GM18907 (cell line): ENCODE measurements around the gene SCP2.
"Not testable (repeated sequence)": the region's sequence is repeated elsewhere in the genome, so short reads cannot be mapped to it uniquely, and the experiment has no call there.

ENCODE experiments used
- ATAC-seq: cut with Tn5 transposase; IDR thresholded peaks from one replicate; pipeline ENCODE4 v1.9.1; 2021; ENCODE audit warnings: mild to moderate bottlenecking, moderate library complexity; ENCODE audit not compliant: unreplicated experiment

Gene SCP2

GRCh38 chr1:52916241-52916975, 10.7 kb upstream of the SCP2 start:
- no peak for ATAC-seq

DNA sequence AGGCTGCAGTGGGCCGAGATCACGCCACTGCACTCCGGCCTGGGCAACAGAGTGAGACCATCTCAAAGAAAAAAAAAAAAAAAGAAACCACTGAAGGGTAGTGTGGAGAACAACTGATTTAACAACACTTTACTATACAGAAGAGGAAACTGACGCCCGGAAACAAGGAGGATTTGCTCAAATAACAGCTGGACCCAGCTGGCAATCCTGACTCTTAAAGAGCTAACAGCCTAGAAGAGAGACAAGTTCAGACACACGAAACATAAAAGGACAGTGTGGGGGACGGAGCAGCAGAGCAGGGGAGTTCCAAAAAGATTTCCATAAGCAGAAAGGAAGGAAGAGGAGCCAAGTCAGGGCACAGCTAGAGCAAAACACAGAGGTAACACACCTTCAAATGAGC, 9.9 kb upstream of the SCP2 start:
- ATAC-seq = no peak

- no peak for ATAC-seq
These were observed 9.5 kb upstream of the SCP2 start for GRCh38 chr1:52917581-52917980.

- no peak for ATAC-seq
These were observed 8.9 kb upstream of the SCP2 start for GRCh38 chr1:52918201-52918600.

DNA sequence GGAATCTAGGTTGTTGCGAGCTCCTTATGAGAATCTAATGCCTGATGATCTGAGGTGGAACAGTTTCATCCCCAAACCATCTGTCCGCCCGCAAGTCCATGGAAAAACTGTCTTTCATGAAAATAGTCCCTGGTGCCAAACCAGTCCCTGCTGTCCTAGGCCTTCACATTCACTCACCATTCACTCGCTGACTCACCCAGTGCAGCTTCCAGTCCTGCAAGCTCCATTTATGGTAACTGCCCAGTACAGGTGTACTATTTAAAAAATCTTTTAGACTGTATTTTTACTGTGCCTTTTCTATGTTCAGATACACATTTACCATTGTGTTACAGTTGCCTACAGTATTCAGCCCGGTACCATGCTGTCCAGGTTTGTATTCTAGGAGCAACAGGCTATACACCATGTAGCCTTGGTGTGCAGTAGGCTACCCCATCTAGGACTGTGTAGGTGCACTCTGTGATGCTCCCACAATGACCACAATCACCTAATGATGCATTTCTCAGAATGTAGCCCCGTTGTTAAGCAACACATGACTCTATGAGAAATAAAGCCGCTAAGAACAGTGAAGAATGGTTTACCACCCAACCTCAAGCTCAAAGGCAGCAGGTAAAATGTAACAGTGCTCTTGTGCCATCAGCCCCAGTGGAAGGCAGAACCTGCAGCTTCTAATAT, 7.9 kb upstream of the SCP2 start:
- ATAC-seq = no peak

DNA sequence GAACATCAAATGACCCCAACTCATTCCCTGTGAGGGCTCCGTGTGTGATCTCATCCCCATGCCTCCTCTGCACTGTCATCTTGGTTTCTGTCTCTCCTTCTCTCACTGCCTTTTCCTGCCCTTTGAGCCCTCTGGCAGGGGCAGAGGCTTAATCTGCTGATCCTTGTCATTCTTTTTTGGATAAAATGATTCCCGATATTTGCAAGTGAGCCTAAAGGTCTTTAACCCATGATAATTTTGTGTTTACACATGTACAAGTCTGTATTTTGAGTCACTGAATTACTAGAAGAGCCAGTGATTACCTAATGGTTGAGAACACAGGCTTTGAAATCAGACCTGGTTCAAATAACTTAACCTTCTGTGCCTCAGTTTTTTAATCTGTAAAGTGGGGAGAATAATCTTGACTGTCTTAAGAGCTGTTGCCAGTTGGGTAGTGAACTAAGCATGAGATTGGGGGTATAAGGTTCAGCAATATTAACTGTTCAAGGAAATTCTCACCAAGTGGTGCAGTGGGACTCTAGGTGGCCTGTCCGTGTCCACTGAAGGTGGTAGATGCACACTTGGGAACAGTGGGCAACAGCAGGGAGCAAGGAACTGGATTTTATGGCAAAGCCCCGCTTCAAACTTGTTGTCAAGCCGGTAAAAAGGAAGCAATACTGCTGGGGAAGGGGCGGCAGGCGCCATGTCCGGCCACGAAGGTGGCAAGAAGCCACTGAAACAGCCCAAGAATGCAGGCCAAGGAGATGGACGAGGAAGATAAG, 7.2 kb upstream of the SCP2 start:
- no peak for ATAC-seq

DNA sequence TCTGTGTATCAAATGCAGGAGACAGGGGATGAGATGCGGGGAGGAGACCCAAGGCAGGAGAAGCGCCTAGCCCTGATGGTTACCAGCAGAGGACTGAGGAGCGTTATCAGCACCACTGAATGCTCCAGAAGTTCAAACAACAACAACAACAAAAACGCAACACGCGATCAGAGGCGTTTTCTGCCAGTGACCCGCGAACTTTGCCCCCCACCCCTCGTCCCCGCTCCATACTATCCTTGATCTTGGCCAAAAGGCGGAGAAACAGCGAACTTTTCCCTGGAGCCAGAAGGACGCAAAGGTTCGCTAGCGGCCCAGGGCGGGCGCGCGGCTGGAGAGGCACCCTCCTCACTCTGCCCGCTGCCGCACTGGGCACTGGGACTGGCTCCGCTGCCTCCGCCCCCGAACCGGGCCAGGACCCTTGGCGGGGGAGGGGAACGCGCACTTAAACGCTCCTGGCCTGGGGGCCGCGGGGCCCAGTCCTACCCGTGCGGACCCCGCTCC, 6.2 kb upstream of the SCP2 start:
- no peak for ATAC-seq

DNA sequence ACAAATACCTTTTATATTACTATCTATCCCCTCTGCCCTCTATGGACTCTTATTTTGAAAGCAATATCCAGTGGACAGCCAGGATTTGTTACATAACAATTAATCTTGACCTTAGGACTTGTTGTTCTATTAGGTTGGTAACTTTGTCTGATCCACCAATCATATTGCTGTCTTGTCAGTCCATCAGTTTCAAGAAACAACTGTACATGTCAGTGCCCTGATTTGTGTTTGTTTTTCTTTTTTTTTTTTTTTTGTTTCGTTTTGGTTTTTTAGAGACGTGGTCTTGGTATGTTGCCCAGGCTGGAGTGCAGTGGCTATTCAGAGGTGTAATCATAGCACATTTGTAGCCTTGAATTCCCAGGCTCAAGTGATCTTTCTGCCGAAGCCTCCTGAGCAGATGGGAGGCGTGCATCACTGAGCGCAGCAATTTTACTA, 1.5 kb upstream of the SCP2 start:
- no peak for ATAC-seq

DNA sequence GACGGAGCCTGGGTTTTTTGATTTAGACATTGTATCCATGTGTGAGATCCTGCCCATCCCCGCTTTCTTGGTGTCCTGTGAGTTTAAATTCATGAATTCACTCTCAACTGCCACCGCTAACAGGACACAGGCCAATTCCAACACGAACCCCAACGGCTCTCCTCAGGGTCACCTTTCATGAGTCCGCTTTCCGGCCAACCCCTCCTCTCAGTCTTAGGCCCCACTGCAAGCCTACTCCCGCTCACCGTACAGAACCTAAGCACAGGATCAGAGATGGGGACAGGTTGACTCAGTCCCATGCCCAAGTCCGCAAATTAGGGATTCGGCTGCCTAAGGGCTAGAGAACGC, 238 bp upstream of the SCP2 start:
- no peak for ATAC-seq

DNA sequence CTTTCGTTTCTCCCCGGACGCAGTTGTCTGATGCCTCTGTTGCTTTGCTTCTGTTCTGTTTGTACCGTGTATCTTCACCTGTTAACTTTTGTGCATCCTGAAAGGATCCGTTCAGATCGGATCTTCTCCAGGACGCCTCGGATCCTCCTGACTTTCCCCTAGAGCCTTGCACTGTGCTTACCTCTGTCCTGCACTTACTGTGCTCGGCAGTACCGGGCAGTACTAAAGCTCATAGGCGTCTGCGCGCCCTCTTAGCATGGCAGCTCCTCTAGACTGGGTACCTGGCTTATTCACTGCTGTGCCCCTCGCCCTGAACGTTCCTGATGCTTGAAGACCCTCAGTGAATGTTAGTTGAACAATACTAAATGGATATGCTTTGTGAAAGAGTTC, 934 bp downstream of the SCP2 start:
- ATAC-seq = no peak

DNA sequence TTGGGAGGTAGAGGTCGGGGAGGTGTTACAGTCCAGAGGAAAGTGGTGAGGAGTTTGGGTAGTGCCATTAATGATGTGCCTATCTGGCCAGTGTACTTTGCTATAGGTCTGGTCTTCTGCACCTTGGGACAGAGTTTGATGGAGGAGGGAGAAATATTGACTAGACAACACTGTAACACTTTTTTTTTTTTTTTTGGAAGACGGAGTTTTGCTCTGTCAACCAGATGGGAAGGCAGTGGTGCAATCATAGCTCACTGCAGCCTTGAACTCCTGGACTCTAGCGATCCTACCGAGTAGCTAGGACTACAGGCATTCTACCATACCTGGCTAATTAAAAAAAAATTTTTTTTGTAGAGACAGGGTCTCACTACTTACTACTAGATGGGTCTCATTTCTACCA, 1.9 kb downstream of the SCP2 start:
- ATAC-seq = no peak

- ATAC-seq = no peak
These were observed 10.5 kb downstream of the SCP2 start for GRCh38 chr1:52937433-52938182.

DNA sequence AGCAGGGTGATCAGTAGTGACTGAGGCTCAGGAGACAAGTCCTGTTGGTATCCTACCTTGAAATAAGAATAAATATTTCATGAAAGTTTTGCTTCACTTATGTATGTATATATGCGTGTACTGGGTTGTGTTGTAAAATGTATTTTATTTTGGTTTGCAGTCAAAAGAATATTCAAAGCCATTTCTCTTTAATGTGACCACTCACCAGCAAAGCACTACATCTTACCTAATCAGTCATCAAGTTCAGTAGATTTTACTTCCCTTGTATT, 11.0 kb downstream of the SCP2 start:
- ATAC-seq = no peak

DNA sequence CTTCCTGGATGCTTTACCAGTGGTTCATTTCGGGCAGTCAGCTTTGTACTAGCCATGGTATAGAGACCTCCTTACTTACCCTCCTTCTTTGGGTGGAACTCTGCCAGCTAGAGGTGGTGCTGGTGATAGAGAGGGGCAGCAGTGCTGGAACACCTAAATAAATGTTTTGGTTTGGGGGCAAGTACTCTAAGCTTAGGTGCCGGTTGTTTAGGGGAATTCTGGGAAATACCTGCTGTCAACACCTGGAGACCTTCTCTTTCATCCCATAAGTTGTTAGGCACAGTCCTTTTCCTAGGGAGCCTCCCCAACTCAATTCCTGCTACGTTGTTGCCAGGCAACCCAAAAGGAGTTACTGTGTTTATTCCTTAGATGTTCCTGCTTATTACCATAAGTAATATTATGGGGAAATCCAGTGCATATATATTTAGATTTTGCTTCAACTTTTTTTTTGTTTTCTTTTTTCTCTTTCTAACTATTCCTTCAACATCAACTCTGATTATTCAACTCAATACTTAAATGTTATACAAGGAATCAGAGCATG, 16.9 kb downstream of the SCP2 start:
- no peak for ATAC-seq

DNA sequence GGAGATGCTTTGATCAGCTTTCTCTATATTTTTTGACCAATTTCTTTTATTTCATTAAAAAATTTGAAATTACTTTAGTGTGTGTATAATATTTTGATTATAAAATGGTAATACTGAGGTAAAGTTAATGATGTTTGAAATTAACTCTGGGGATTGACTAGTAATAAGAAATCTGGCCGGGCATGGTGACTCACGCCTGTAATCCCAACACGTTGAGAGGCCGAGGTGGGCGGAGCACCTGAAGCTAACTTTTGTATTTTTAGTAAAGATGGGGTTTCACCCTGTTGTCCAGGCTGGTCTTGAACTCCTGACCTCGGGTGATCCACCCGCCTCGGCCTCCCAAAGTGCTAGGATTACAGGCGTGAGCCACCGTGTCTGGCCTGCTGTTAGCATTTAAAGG, 17.5 kb downstream of the SCP2 start:
- no peak for ATAC-seq

DNA sequence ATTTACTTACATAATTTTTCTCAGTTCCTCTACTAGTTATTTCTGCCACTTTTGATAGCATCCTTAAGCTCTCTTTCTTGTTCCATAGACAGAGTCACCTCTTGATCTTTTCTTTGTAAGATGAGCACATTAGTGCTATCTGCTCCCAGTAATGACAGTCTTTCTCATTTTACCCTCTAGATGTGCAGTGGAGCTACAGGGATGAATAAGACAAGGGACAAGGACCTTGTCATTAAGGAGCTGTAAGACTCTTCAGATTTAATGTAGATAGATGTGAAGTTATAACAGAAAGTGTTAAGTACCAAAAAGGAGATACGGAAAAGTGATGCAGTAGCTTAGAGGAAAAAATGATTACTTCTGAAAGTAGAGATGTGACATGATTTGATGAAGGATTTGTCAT, 20.4 kb downstream of the SCP2 start:
- no peak for ATAC-seq

DNA sequence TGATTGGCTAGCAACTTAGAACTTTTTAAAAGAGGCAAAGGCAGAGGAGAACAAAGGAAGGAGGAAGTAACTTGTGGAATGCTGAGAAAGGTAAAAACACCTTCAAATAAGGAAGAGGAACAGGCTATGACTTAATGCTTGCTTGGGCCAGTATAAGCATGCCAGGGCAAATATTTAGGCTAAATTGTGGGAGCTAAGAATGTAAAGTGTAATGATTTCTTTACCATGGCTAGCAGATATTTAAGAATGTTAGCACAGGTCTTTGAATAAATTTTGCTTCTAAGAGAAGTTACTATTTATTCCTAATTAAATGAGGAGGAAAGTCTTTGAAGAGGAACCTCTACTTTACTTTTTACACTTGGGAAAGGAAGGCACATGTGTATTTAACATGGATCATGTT, 22.5 kb downstream of the SCP2 start:
- ATAC-seq = not testable (repeated sequence)

DNA sequence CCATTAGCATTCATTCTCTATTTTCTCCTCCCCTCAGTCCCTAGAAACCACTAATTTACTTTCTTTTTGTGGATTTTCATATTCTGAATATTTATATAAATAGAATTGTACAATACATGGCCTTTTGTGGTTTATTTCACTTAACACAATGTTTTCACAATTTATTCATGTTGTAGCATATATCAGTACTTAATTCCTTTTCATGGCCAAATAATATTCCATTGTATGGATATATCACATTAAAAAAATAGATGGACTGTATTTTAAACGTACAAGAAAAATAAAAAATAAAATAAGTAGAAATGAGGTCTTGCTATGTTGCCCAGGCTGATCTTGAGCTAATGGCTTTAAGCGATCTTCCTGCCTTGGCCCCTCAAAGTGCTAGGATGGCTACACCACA, 25.0 kb downstream of the SCP2 start:
- ATAC-seq = no peak

DNA sequence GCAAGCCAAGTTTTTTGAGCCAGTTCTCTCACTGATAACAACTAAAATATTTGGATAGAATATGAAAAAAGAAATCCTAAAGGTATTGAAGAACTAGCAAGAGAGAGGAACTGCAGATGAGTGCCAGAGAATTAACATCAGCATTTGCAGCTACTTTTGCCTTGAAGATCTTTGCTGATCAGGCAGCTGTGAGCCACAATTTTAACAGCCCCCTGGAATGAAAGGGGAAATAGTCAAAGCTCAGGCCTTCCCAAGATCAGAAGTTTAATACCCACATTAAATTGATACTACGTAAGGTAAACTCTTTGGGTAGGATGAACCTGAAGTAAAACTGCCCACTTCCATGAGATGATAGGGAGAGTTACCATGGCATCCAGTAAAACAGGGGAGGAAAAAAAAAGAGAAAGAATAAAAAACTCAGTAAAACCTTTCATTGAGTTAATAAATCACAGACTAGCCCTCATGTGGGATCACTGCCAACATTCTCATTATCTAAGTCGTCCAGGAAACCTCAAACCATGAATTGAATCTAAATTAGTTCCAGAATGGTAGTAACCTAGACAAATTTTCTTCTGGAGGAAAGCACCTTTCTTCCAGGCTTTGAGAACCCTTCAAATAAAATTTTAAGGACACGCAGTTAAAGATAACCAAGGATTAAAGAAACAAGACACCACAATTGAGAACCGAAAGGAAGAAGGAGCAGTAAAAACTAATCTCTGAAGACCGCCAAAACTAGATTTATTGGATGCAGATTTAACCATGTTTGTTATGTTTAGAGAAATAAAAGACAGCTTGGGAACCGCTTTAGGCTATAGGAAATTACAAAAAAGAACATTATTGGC, 28.3 kb downstream of the SCP2 start:
- ATAC-seq = no peak

DNA sequence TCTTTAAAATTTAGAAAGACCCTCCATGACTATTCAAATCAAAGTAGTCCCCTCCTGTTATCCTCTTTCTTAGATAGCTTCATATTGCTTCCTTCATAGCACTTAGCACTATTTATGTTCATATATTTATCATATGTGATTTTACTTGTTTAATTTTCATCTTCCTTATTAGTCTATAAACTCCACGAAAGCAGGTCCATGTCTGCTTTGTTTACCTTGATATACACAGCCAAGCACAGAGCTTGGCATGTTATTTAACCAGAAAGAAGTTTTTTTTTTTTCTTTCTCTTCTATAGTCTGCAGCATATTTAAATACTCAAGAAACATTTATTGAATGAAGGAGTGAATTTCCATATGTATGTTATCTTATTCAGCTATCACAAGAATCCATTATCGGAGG, 36.0 kb downstream of the SCP2 start:
- ATAC-seq = no peak
